ENCODE results near the gene ADCK1. TPM values are rescaled to one million over a fixed set of nuclear protein-coding genes. Genes with fewer than 3 reads are reported as not detected.

Gene ADCK1
- total and polyA plus RNA-seq, 3 donors from 2014 or later, result 7.5 to 14.3 (median 12.3) TPM

DNA sequence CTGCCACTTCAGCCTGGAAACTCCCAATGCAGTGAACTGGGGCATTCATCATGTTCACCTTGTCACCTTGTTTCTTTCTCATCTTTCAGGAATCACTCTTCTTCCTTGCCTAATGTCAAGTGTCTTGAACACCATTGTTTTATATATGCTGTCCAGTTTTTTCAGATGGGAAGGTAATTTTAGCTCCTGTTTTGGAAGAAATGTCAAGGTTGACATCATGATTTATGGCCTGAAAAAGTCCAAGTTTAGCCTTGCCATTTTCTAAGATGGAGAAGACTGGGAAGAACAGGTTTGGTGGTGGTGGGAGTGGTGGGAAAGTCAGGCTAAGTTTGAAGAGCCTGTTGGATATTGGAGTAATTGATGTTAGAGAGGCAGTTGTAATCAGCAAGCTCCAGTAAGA is 54.0 kb downstream of the ADCK1 start:
- no peaks in the 10 kb centered on the region for H3K36me3 ChIP-seq (ENCODE audit: low read depth, missing control alignments)
- no peak for DNase-seq
- no peak overlapping the region for H3K4me3 ChIP-seq
- no peak overlapping the region for H3K27ac ChIP-seq
- intact Hi-C loops (cut with DNase I; ENCODE audit: low total_unique reads), result no loop called here
- H3K27me3 ChIP-seq, result no peaks in the 10 kb centered on the region
- H3K9me3 ChIP-seq, result no peaks in the 10 kb centered on the region
- no peaks in the 10 kb centered on the region for H3K4me1 ChIP-seq
- no peak for TF ChIP-seq POLR2A (IDR thresholded peaks at IDR 0.05)
- TF ChIP-seq CTCF (IDR thresholded peaks at IDR 0.05), result no peak

- H3K4me3 ChIP-seq, result no peak overlapping the region
- WGBS, 2 donors, result 78 to 88% methylated on average over 6 of the region's 6 CpGs
- H3K9me3 ChIP-seq, result no peaks in the 10 kb centered on the region
- no peak for TF ChIP-seq CTCF (IDR thresholded peaks at IDR 0.05)
- no peak for TF ChIP-seq POLR2A (IDR thresholded peaks at IDR 0.05)
- no peak overlapping the region for H3K27ac ChIP-seq
- DNase-seq, result no peak
- H3K27me3 ChIP-seq, result no peaks in the 10 kb centered on the region
- intact Hi-C loops (cut with DNase I; ENCODE audit: low total_unique reads), result no loop called here
- no peaks in the 10 kb centered on the region for H3K36me3 ChIP-seq (ENCODE audit: low read depth, missing control alignments)
- H3K4me1 ChIP-seq, result no peaks in the 10 kb centered on the region
These were observed 57.0 kb downstream of the ADCK1 start for GRCh38 chr14:77856941-77857340.

- TF ChIP-seq POLR2A (IDR thresholded peaks at IDR 0.05), result no peak
- no peak for TF ChIP-seq CTCF (IDR thresholded peaks at IDR 0.05)
- no peaks in the 10 kb centered on the region for H3K36me3 ChIP-seq (ENCODE audit: low read depth, missing control alignments)
- WGBS, 2 donors, result 82 to 92% methylated on average over 6 of the region's 6 CpGs
- DNase-seq, result peak; percentile 18
- H3K27me3 ChIP-seq, result no peaks in the 10 kb centered on the region
- H3K4me3 ChIP-seq, result no peak overlapping the region
- H3K27ac ChIP-seq, result no peak overlapping the region
- H3K9me3 ChIP-seq, result no peaks in the 10 kb centered on the region
- intact Hi-C loops (cut with DNase I; ENCODE audit: low total_unique reads), result no loop called here
- no peaks in the 10 kb centered on the region for H3K4me1 ChIP-seq
These were observed 60.1 kb downstream of the ADCK1 start for GRCh38 chr14:77859934-77860570.

DNA sequence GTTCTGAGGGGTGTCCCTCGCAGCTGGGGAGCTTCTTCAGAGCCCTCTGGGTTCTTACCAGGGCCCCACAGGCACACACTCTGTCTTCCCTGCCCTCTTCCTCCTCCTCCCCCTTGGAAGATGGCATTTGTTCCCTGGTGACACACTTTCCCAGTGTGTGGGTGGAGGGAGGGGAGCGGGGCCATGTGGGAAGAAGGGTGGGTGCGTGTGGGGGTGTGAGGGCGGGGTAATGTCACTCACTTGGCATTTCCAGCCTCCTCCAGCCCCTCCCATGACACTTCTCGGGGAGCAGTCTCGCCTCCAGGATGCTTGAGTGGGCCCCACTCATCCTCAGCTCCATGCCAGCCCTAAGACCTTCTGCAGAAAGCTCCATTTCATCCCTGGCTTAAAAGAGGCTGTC is 61.3 kb downstream of the ADCK1 start:
- TF ChIP-seq POLR2A (IDR thresholded peaks at IDR 0.05), result no peak
- TF ChIP-seq CTCF (IDR thresholded peaks at IDR 0.05), result no peak
- no peak overlapping the region for H3K27ac ChIP-seq
- no peak overlapping the region for H3K4me3 ChIP-seq
- 77 to 90% methylated on average over 6 of the region's 6 CpGs for WGBS, 2 donors
- DNase-seq, result no peak
- H3K9me3 ChIP-seq, result no peaks in the 10 kb centered on the region
- H3K27me3 ChIP-seq, result no peaks in the 10 kb centered on the region
- no peaks in the 10 kb centered on the region for H3K36me3 ChIP-seq (ENCODE audit: low read depth, missing control alignments)
- intact Hi-C loops (cut with DNase I; ENCODE audit: low total_unique reads), result no loop called here
- no peaks in the 10 kb centered on the region for H3K4me1 ChIP-seq

DNA sequence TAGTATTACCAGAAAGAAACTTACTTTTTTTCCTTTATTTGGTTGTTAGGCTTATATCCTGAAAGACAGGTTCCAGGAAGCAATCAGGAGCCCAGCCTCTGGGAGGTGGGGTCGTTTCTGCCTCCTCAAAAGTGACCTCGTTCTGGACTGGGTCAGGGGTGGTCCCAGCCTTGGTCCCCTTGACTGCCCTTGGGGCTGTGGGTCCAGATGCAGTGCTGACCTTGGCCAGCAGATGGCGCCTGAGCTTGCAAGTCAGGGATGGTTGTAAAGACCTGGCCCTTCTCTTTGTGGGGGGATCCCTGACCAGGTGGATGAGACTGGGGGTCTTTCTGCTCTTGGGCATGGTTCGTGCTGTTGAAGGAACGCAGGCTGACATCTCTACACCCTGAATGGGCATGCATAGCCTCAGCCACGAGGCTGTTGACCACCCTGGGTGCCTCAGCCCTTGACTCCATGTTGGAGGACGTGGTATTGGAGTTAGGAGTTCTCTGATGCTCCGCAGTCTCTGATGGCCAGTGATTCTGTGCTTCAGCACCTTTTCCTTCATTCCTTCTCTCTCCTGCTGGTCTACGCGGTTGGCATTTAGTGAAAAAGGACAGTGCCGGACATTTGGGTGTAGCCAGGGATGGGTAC is 62.4 kb downstream of the ADCK1 start:
- H3K4me1 ChIP-seq, result no peaks in the 10 kb centered on the region
- H3K4me3 ChIP-seq, result no peak overlapping the region
- TF ChIP-seq CTCF (IDR thresholded peaks at IDR 0.05), result peak; percentile 67 to 90 (median 84)
- TF ChIP-seq POLR2A (IDR thresholded peaks at IDR 0.05), result no peak
- peak; percentile 89 for DNase-seq
- no peaks in the 10 kb centered on the region for H3K9me3 ChIP-seq
- intact Hi-C loops (cut with DNase I; ENCODE audit: low total_unique reads), result no loop called here
- 65 to 70% methylated on average over 11 of the region's 11 CpGs for WGBS, 2 donors
- H3K27ac ChIP-seq, result no peak overlapping the region
- H3K27me3 ChIP-seq, result no peaks in the 10 kb centered on the region
- no peaks in the 10 kb centered on the region for H3K36me3 ChIP-seq (ENCODE audit: low read depth, missing control alignments)
